Activated CD4-positive, alpha-beta T cell treated with anti-CD3 and anti-CD28 coated beads, Interleukin-2, amount 10 ng/mL, durations not matched to agents 7 days and 5 days (primary cell): ENCODE data around the gene MOCOS. TPM values are rescaled to one million over a fixed set of nuclear protein-coding genes. Genes with fewer than 3 reads are reported as not detected.

Experiments
- CTCF ChIA-PET: fragments of 350-600 bp; sonication (Branson Sonifier 250); formaldehyde crosslinking; loops from one replicate; lab custom pipeline; 2021; ENCODE audit warnings: antibody characterized with exemption; lab: Charles Lee
- POLR2A ChIA-PET: fragments of 350-600 bp; sonication (Branson Sonifier 250); formaldehyde crosslinking; loops from one replicate; lab custom pipeline; 2021; ENCODE audit warnings: antibody characterized with exemption; lab: Charles Lee
- DNase-seq: peaks from one replicate; pipeline ENCODE4 v3.0.0-alpha.2; 2020
- H3K27ac Mint-ChIP-seq: one replicate; pipeline ENCODE4 v1.8.0; 2021; ENCODE audit warnings: mild to moderate bottlenecking, moderate library complexity, mixed read lengths
- H3K27me3 Mint-ChIP-seq: one replicate; pipeline ENCODE4 v1.8.0; 2021; ENCODE audit warnings: mixed read lengths
- H3K36me3 Mint-ChIP-seq: one replicate; pipeline ENCODE4 v1.8.0; 2021; ENCODE audit warnings: low read depth, mixed read lengths
- H3K4me1 Mint-ChIP-seq: one replicate; pipeline ENCODE4 v1.8.0; 2021; ENCODE audit warnings: mixed read lengths
- H3K4me3 Mint-ChIP-seq: one replicate; pipeline ENCODE4 v1.8.0; 2021; ENCODE audit warnings: mild to moderate bottlenecking, moderate library complexity, mixed read lengths
- H3K9me3 Mint-ChIP-seq: one replicate; pipeline ENCODE4 v1.8.0; 2021; ENCODE audit warnings: mixed read lengths
- total RNA-seq, 2 experiments: library from RNA; stranded (reverse); gene quantifications; one replicate each; pipeline ENCODE4 v1.2.3, GENCODE V29; 2021

The MOCOS gene
- total RNA-seq, 2 experiments from 2014 or later = 0.05 to 0.17 TPM

DNA sequence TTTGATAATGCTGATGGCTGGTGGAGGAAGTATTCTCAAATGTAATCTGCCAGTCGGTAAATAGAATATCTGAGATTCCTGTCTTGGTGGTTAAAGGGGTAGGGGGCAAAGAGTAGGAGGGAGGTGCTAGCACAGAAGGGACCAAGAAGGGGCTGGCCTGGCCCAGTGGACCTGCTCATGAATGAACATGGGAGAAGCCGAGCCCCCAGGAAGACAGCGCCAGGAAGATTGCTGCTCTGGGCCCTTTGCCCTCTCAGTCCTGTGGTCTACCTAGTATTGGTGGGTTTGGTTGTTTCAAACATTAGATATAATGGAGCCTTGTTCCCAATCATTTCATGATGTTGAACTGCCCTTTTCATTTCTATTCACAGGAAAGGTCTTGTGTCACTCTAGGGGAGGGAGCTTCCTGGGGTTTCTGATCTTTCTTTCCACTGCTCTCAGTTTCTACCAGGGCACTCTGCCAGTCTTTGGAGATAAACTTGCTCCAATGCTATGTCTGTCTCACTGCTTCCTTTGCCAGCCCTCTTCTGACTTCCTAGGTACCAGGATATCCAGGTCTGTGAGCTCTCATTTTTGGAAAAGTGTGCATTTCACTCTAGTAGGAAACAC lies 5.3 kb upstream of the MOCOS start:
- Mint-ChIP-seq H3K4me3 (no peak overlapping the region), H3K27me3 (peaks cover 4% of the 10 kb centered on the region), H3K9me3 (no peaks in the 10 kb centered on the region), H3K27ac (no peak overlapping the region), H3K36me3 (peaks cover 7% of the 10 kb centered on the region), H3K4me1 (peaks cover 11% of the 10 kb centered on the region)
- POLR2A ChIA-PET = no interaction called here
- CTCF ChIA-PET = interaction anchor here (1.1 to 1.6 kb wide), 4 partner anchors 10 to 24 kb away, joined by 3 to 4 read pairs (median 4); no protein-coding TSS in a partner anchor
- no peak for DNase-seq

DNA sequence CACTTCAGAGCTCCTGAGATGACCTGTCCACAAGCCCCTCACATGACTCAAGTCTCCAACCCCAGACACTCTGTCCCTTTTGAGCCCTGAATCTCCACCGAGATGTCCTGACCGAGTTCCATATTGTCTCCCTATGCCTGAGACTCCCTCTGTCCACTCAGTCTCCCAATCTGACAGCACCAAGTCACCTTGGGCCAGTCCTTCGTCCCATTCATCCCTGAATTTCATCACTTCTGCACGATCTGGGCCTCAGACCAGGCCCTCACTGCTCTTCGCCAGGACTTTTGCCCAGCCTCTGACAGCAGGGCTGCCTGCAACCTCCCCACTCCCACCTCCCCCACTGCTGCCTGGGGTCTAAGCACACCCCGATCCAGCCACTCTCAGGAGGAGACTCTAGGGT lies 4.3 kb upstream of the MOCOS start:
- no peak overlapping the region for H3K27ac Mint-ChIP-seq
- ChIA-PET CTCF (interaction anchor here (1.1 to 1.2 kb wide), 2 partner anchors 9 to 22 kb away, joined by 3 to 4 read pairs; no protein-coding TSS in a partner anchor), POLR2A (interaction anchor here (0.6 kb wide), 1 partner anchor 1123 kb away, joined by 4 read pairs; no protein-coding TSS in a partner anchor)
- no peak for DNase-seq
- no peaks in the 10 kb centered on the region for H3K9me3 Mint-ChIP-seq
- H3K36me3 Mint-ChIP-seq = peaks cover 4% of the 10 kb centered on the region
- no peak overlapping the region for H3K4me3 Mint-ChIP-seq
- H3K27me3 Mint-ChIP-seq = peaks cover 4% of the 10 kb centered on the region
- H3K4me1 Mint-ChIP-seq = peaks cover 12% of the 10 kb centered on the region

DNA sequence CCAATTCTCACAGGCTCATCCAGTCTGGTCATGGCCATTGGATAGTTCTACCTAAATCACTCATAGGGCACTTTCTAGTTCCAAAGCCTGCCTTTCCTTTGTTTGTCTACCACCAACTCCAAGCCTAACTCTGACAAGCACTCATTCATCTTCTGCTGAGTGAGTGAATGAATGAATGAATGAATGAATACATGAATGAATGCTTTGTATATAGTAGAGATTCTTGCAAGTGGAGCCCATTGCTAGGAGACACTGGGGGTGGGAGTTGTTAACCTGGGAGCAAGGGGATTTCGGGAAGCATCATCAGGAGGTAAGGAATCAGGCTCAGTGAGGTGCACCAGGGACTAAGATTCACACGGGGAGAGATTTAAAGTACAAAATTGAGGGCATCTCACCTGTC lies 3.3 kb upstream of the MOCOS start:
- no peak overlapping the region for H3K4me3 Mint-ChIP-seq
- H3K9me3 Mint-ChIP-seq = no peaks in the 10 kb centered on the region
- no peaks in the 10 kb centered on the region for H3K36me3 Mint-ChIP-seq
- peaks cover 14% of the 10 kb centered on the region for H3K27me3 Mint-ChIP-seq
- H3K27ac Mint-ChIP-seq = no peak overlapping the region
- H3K4me1 Mint-ChIP-seq = peaks cover 17% of the 10 kb centered on the region
- no peak for DNase-seq
- ChIA-PET POLR2A (no interaction called here), CTCF (no interaction called here)

DNA sequence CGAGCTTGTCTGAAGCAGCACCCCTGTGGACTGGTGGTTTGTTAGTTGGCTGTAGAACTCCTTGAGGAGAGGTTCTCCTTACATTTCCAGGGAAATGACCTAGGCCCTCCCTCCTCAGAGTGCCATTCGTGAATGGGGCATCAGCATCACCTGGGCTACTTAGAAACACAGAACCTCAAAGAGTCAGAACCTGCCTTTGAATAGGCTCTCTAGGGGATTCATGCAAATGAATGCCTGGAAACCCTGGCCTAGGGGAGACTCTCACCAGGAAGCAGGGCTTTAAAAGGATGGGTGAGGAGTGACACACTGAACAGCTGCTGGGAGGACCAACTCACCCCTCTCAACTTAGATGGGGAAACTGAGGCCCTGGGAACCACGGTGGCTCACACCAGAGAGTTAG lies 2.1 kb upstream of the MOCOS start:
- no peaks in the 10 kb centered on the region for H3K9me3 Mint-ChIP-seq
- H3K4me1 Mint-ChIP-seq = peaks cover 14% of the 10 kb centered on the region
- DNase-seq = no peak
- H3K27me3 Mint-ChIP-seq = peaks cover 24% of the 10 kb centered on the region
- no peaks in the 10 kb centered on the region for H3K36me3 Mint-ChIP-seq
- CTCF ChIA-PET = no interaction called here
- POLR2A ChIA-PET = no interaction called here
- no peak overlapping the region for H3K27ac Mint-ChIP-seq
- no peak overlapping the region for H3K4me3 Mint-ChIP-seq

DNA sequence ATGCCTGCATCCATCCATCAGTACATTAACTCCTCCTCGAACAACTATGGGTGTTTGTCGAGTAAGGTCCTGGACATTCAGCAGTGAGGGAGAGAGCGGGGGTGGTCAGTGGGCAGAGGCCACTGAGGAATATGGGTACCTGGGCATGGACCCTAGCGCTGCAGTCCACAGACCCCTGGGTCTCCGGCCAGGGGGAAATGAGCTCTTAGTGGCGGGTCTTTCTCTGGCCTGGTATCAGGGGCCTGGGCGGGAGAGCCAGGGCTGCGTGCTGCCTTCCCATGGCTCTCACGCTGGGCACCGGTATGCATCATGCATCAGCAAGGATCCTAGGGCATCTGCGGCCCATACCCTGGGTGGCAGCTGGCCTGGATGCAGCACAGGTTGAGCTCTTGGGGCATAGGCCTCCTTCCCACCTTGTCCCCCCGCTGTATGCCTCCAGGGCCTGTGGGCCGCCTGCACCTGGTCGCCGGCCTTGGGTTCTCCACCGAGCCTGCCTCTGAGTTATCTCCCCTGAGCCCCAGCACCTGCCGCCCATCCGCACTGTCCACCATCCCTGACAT lies 1.3 kb upstream of the MOCOS start:
- no peaks in the 10 kb centered on the region for H3K9me3 Mint-ChIP-seq
- H3K27me3 Mint-ChIP-seq = peaks cover 28% of the 10 kb centered on the region
- no peak for DNase-seq
- H3K4me3 Mint-ChIP-seq = peak overlapping the region; percentile 73
- ChIA-PET CTCF (interaction anchor here (0.9 kb wide), 1 partner anchor 12 kb away, joined by 3 read pairs; no protein-coding TSS in a partner anchor), POLR2A (no interaction called here)
- H3K36me3 Mint-ChIP-seq = no peaks in the 10 kb centered on the region
- peaks cover 13% of the 10 kb centered on the region for H3K4me1 Mint-ChIP-seq
- H3K27ac Mint-ChIP-seq = no peak overlapping the region

DNA sequence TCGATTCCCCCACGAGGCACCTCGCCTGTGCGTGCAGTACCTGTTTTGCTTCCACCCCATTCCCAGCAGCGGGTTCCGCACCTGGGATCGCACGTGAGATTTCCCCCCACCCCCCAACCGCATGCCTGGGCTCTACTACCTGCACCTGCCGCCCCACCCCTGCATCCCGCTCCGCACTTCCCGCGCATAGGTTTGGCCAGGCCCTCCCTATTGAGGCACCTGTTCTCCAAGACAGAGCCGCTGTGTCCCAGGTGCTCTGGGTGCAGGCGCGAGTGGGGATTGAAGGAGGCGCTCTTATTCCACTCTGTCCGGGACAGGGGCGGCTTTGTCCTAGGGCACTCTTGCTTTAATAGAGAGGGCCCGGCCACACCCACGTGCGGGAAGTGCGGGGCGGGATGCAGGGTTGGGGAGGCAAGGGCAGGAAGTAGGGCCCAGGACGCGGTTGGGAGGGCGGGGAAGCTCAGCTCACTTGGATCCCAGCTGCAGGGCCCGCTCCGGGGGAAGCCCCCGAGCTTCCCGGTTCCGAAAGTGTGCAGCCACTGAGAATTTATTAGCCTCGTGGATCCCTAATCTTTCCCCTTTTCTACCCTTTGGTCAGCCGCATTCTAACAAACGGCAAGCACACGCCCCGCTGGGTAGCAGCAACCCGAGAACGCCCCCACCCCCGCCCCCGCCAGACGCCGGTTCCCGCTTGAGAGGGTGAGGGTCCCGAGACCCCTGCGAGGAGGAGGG lies 670 bp upstream of the MOCOS start:
- H3K27me3 Mint-ChIP-seq = peaks cover 30% of the 10 kb centered on the region
- ChIA-PET CTCF (interaction anchor here (0.7 to 0.9 kb wide), 2 partner anchors 11 to 30 kb away, joined by 3 read pairs; no protein-coding TSS in a partner anchor), POLR2A (no interaction called here)
- H3K4me3 Mint-ChIP-seq = peak overlapping the region; percentile 73
- peaks cover 13% of the 10 kb centered on the region for H3K4me1 Mint-ChIP-seq
- no peaks in the 10 kb centered on the region for H3K9me3 Mint-ChIP-seq
- peak; percentile 21 for DNase-seq
- H3K27ac Mint-ChIP-seq = no peak overlapping the region
- no peaks in the 10 kb centered on the region for H3K36me3 Mint-ChIP-seq

DNA sequence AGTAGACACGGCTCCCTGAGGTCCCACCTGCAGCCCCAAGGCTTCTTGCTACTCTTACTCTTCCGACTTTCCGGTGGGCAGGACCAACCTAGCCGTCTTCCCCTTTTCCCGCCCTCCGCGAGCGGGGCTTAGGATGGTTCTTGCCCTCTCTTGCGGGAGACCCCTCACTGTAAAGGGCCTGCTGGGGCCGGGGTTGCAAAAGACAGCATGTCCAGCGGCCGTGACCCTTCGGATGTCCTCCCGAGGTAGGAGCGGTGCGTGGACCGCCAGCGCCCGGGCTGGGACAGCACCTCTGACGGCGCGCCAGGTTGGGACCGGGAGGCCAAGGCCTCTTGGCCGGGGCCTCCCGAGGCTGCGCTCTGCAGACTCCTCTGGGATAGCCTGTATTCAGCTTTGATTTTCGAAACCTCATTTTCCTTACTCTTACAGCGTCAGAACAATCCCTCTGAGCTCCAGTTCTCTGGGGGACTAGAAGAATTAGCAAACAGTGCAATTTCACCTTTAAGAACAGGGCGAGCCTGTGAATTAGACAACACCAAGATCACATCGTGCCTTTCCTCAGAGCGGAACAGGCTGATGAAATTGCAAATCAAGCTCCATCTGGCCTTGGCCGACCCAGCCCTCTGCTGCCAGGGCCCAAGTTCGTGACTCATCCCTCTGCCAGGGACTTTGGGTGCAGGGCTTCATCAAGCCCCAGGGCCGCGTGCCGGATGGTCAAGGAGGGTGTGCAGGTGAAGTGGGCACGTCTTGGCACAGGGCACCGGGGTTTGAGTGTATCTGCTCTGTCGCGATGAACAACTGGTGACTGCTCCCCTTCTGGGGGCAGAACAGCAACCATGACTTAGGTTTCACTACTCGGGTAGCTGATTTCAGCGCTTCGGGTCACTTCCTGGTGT lies 777 bp downstream of the MOCOS start:
- Mint-ChIP-seq H3K27ac (no peak overlapping the region), H3K27me3 (peaks cover 33% of the 10 kb centered on the region), H3K9me3 (no peaks in the 10 kb centered on the region), H3K4me1 (peaks cover 13% of the 10 kb centered on the region), H3K36me3 (no peaks in the 10 kb centered on the region), H3K4me3 (peak overlapping the region; percentile 65)
- DNase-seq = no peak
- ChIA-PET POLR2A (no interaction called here), CTCF (interaction anchor here (1.3 kb wide), 1 partner anchor 15 kb away, joined by 3 read pairs; no protein-coding TSS in a partner anchor)

DNA sequence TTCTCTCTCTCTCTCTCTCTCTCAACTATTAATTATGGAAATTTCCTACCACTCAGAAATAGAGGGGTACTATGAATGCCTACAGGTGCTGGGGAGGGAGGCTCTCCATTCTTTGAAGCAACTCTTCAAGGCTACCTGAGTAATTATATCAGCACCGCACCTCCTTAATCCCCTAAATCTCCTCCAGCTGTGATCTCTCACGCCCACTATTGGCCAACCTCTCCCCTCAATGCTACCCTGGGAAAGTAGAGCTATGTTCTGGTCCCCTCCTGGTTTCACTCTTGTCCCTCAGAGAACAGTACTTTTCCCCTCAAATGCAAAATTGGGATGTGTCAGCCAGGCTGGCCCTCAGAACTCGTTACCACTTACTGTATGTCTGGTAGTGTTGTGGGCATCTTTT lies 1.6 kb downstream of the MOCOS start:
- CTCF ChIA-PET = interaction anchor here (1.3 kb wide), 1 partner anchor 16 kb away, joined by 3 read pairs; no protein-coding TSS in a partner anchor
- H3K27ac Mint-ChIP-seq = no peak overlapping the region
- DNase-seq = no peak
- H3K36me3 Mint-ChIP-seq = no peaks in the 10 kb centered on the region
- peaks cover 33% of the 10 kb centered on the region for H3K27me3 Mint-ChIP-seq
- peaks cover 13% of the 10 kb centered on the region for H3K4me1 Mint-ChIP-seq
- H3K9me3 Mint-ChIP-seq = no peaks in the 10 kb centered on the region
- POLR2A ChIA-PET = no interaction called here
- H3K4me3 Mint-ChIP-seq = peak overlapping the region; percentile 65

DNA sequence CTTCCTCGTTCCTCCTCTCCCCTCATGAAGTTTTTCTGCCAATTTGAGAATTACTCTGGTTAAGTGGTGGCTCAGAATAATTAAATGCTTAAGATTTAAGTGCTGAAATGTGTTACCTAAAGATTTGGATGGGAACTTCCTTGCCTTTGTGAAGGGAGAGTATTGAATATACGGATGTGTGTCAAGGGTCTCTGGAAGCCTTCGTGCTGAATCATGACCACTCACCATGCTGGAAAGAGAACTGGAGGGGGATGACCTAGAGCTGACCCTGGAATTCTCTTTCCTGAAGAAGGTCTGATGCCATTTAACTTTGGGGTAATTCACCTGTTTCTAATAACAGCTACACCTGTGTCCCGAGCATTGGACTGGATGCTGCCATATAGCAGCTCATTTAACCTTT lies 2.2 kb downstream of the MOCOS start:
- Mint-ChIP-seq H3K9me3 (no peaks in the 10 kb centered on the region), H3K4me1 (peaks cover 13% of the 10 kb centered on the region), H3K27me3 (peaks cover 33% of the 10 kb centered on the region), H3K36me3 (no peaks in the 10 kb centered on the region), H3K4me3 (no peak overlapping the region), H3K27ac (no peak overlapping the region)
- POLR2A ChIA-PET = no interaction called here
- DNase-seq = no peak
- CTCF ChIA-PET = interaction anchor here (0.8 to 1.3 kb wide), 2 partner anchors 16 to 24 kb away, joined by 3 to 4 read pairs; no protein-coding TSS in a partner anchor

DNA sequence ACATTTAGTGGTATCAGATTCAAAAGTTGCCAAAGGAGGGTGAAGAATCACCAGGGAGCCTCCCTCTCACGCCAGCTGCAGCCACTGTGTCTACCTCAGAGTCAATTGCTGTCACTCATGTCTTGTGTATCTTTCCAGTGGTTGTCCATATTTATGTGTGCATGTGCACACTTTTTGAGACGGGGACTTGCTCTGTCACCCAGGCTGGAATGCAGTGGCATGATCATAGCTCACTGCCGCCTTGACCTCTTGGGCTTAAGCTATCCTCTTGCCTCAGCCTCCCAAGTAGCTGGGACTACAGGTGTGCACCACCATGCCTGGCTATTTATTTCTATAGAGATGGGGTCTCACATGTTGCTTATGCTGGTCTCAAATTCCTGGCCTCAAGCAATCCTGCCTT lies 4.0 kb downstream of the MOCOS start:
- Mint-ChIP-seq H3K4me1 (peaks cover 9% of the 10 kb centered on the region), H3K9me3 (no peaks in the 10 kb centered on the region), H3K36me3 (no peaks in the 10 kb centered on the region), H3K4me3 (no peak overlapping the region), H3K27ac (no peak overlapping the region), H3K27me3 (peaks cover 34% of the 10 kb centered on the region)
- POLR2A ChIA-PET = no interaction called here
- no peak for DNase-seq
- CTCF ChIA-PET = interaction anchor here (1.2 kb wide), 1 partner anchor 173 kb away, joined by 5 read pairs; no protein-coding TSS in a partner anchor

DNA sequence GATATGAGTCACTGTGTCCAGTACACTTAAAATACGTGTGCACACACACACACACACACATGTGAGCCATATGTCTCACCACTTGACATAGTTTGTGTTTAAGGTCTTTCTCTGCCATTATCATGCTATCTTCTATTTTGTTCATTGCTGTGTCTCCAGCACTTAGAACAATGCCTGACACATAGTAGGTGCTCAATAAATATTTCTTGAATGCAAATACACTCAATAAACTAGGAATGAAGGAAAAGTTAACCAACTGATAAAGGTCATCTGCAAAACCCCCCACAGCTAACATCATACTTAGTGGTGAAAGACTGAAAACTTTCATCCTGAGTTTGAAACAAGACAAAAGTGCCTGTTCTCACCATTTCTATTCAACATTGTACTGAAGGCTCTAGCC lies 4.4 kb downstream of the MOCOS start:
- ChIA-PET POLR2A (no interaction called here), CTCF (interaction anchor here (0.6 to 1.0 kb wide), 2 partner anchors 9 to 38 kb away, joined by 3 read pairs; no protein-coding TSS in a partner anchor)
- Mint-ChIP-seq H3K27ac (no peak overlapping the region), H3K9me3 (no peaks in the 10 kb centered on the region), H3K4me3 (no peak overlapping the region), H3K27me3 (peaks cover 34% of the 10 kb centered on the region), H3K36me3 (no peaks in the 10 kb centered on the region), H3K4me1 (peaks cover 6% of the 10 kb centered on the region)
- no peak for DNase-seq
